Panc1 (cell line): Measurements from ENCODE around the gene DNAL4. TPM values are rescaled to one million over a fixed set of nuclear protein-coding genes. Genes with fewer than 3 reads are reported as not detected.

Experiments
- ATAC-seq: fragments of 200-7000 bp; cut with Tn5 transposase; 2 replicates; pipeline ENCODE4 v1.9.1; 2020; ENCODE audit warnings: mild to moderate bottlenecking, moderate library complexity
- BruUV-seq: library from RNA; stranded (reverse); fragments of 400-500 nt; replicated peaks from 2 replicates; lab custom pipeline; 2021; lab: Mats Ljungman, UMichigan
- CTCF ChIA-PET: fragments of 300-600 bp; sonication (Branson Sonifier 250); formaldehyde crosslinking; loops from one replicate; lab custom pipeline; 2022; ENCODE audit warnings: antibody characterized with exemption; lab: Charles Lee
- POLR2A ChIA-PET: fragments of 300-600 bp; sonication (Branson Sonifier 250); formaldehyde crosslinking; loops from one replicate; lab custom pipeline; 2022; ENCODE audit warnings: antibody characterized with exemption; lab: Charles Lee
- DNase-seq: peaks from one replicate; pipeline ENCODE4 v3.0.0-alpha.2; 2010; ENCODE audit warnings: low read depth, low spot score
- H3K27ac ChIP-seq: 2 replicates; pipeline ENCODE4 v1.5.1; 2011; ENCODE audit warnings: mild to moderate bottlenecking, low read length, inconsistent platforms
- H3K27me3 ChIP-seq: fragments of 200-500 bp; sonication (Bioruptor generic); 2 replicates; pipeline ENCODE4 v1.6.0; 2014; ENCODE audit warnings: low read length, inconsistent platforms; ENCODE audit not compliant: control insufficient read depth, insufficient read depth
- H3K36me3 ChIP-seq: fragments of 200-500 bp; sonication (Bioruptor generic); 2 replicates; pipeline ENCODE4 v1.5.1; 2014; ENCODE audit warnings: inconsistent platforms, mild to moderate bottlenecking, low read length, moderate library complexity; ENCODE audit not compliant: control insufficient read depth, insufficient read depth
- H3K4me1 ChIP-seq: 2 replicates; pipeline ENCODE4 v1.5.1; 2011; ENCODE audit warnings: inconsistent platforms, mild to moderate bottlenecking, low read length, moderate library complexity; ENCODE audit not compliant: control insufficient read depth, insufficient read depth
- H3K4me3 ChIP-seq, 2 experiments: 2 replicates each; pipeline ENCODE4 v1.5.1; 2011 to 2012; ENCODE audit warnings: low read depth in 2 of 2, low read length in 2 of 2, mild to moderate bottlenecking in 2 of 2, inconsistent platforms in 1 of 2, moderate library complexity in 1 of 2
- H3K9me3 ChIP-seq: fragments of 200-500 bp; sonication (Bioruptor generic); 2 replicates; pipeline ENCODE4 v1.5.1; 2014; ENCODE audit warnings: low read depth, mild to moderate bottlenecking, inconsistent platforms, low read length, moderate library complexity; ENCODE audit not compliant: control insufficient read depth, insufficient read depth
- POLR2AphosphoS5 ChIP-seq: IDR thresholded peaks from 2 replicates; pipeline ENCODE4 v1.6.1; 2012; ENCODE audit warnings: mild to moderate bottlenecking, low read depth, low read length, moderate library complexity
- SIN3A ChIP-seq: IDR thresholded peaks from 2 replicates; pipeline ENCODE4 v1.6.1; 2012; ENCODE audit warnings: low read depth, mild to moderate bottlenecking, low read length, moderate library complexity, borderline replicate concordance; ENCODE audit not compliant: insufficient read depth
- TCF7L2 ChIP-seq: IDR thresholded peaks from 2 replicates; pipeline ENCODE4 v1.6.1; 2011; ENCODE audit warnings: mild to moderate bottlenecking, low read depth, low read length, inconsistent platforms
- in situ Hi-C: cut with HindIII; loops from 2 replicates; pipeline ENCODE4 v1.10.0; 2016; ENCODE audit warnings: low sequenced_read_pairs, low pct_unique_long_range_greater_than_20kb
- intact Hi-C: fragments of 100-400 bp; cut with micrococcal nuclease; formaldehyde crosslinking; loops from one replicate; pipeline ENCODE4 v1.10.0; 2022; ENCODE audit not compliant: unreplicated experiment
- total RNA-seq: library from RNA; stranded (reverse); gene quantifications from one replicate; pipeline ENCODE4 v1.2.1, GENCODE V29; 2021; ENCODE audit not compliant: unreplicated experiment
- TF ChIP-seq, protein P1 (sequence below), 2 experiments: IDR thresholded peaks; 2 replicates each; pipeline ENCODE4 v1.6.1; 2011 to 2012; ENCODE audit warnings: low read depth in 2 of 2, control low read depth in 1 of 2, low read length in 1 of 2, mild to moderate bottlenecking in 1 of 2, moderate library complexity in 1 of 2; ENCODE audit not compliant: insufficient read depth in 1 of 2
- TF ChIP-seq, protein P2 (sequence below): fragments of 450-650 bp; IDR thresholded peaks from 2 replicates; pipeline ENCODE4 v1.5.1; 2017; ENCODE audit warnings: mild to moderate bottlenecking

The DNAL4 gene
- total RNA-seq, 1 experiment from 2014 or later: 10.5 TPM

DNA sequence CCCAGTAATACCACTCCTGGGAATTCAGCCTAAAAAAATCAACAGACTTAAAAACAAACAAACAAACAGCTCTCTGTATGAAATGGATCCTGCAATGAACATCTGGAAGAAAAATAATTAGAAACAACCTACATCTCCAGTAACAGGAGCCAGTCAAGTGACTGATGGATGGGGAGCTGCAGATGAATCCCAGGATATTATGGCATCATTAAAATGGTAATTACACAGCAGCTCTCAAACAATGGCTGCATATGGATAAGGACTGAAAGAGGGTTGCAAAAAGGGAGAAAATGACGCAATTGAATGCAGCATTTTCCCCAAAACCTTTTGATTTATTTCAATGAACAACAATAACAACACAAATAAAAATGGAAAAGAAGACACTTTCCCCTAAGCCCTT is 45.7 kb upstream of the DNAL4 start:
- in situ Hi-C loops (no loop called here), intact Hi-C loops (no loop called here)
- Histone ChIP-seq H3K9me3 (no peaks in the 10 kb centered on the region), H3K4me1 (peaks cover 21% of the 10 kb centered on the region), H3K27ac (no peak overlapping the region), H3K36me3 (no peaks in the 10 kb centered on the region), H3K27me3 (no peaks in the 10 kb centered on the region), H3K4me3 (no peak overlapping the region)
- BruUV-seq: no TSS peak
- no peak for DNase-seq
- POLR2A ChIA-PET: interaction anchor here (0.7 kb wide), 1 partner anchor 15 kb away, joined by 4 read pairs; no protein-coding TSS in a partner anchor
- no peak for ATAC-seq
- no peak for TF ChIP-seq POLR2AphosphoS5
- TF ChIP-seq TCF7L2: no peak
- TF ChIP-seq SIN3A: no peak
- TF ChIP-seq, protein P1, sequence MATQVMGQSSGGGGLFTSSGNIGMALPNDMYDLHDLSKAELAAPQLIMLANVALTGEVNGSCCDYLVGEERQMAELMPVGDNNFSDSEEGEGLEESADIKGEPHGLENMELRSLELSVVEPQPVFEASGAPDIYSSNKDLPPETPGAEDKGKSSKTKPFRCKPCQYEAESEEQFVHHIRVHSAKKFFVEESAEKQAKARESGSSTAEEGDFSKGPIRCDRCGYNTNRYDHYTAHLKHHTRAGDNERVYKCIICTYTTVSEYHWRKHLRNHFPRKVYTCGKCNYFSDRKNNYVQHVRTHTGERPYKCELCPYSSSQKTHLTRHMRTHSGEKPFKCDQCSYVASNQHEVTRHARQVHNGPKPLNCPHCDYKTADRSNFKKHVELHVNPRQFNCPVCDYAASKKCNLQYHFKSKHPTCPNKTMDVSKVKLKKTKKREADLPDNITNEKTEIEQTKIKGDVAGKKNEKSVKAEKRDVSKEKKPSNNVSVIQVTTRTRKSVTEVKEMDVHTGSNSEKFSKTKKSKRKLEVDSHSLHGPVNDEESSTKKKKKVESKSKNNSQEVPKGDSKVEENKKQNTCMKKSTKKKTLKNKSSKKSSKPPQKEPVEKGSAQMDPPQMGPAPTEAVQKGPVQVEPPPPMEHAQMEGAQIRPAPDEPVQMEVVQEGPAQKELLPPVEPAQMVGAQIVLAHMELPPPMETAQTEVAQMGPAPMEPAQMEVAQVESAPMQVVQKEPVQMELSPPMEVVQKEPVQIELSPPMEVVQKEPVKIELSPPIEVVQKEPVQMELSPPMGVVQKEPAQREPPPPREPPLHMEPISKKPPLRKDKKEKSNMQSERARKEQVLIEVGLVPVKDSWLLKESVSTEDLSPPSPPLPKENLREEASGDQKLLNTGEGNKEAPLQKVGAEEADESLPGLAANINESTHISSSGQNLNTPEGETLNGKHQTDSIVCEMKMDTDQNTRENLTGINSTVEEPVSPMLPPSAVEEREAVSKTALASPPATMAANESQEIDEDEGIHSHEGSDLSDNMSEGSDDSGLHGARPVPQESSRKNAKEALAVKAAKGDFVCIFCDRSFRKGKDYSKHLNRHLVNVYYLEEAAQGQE (IDR thresholded peaks at IDR 0.05; ENCODE audit: insufficient read depth in 1 of 2, low read depth in 2 of 2, low read length in 1 of 2): no peak
- TF ChIP-seq, protein P2, sequence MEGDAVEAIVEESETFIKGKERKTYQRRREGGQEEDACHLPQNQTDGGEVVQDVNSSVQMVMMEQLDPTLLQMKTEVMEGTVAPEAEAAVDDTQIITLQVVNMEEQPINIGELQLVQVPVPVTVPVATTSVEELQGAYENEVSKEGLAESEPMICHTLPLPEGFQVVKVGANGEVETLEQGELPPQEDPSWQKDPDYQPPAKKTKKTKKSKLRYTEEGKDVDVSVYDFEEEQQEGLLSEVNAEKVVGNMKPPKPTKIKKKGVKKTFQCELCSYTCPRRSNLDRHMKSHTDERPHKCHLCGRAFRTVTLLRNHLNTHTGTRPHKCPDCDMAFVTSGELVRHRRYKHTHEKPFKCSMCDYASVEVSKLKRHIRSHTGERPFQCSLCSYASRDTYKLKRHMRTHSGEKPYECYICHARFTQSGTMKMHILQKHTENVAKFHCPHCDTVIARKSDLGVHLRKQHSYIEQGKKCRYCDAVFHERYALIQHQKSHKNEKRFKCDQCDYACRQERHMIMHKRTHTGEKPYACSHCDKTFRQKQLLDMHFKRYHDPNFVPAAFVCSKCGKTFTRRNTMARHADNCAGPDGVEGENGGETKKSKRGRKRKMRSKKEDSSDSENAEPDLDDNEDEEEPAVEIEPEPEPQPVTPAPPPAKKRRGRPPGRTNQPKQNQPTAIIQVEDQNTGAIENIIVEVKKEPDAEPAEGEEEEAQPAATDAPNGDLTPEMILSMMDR: no peak
- CTCF ChIA-PET: no interaction called here

DNA sequence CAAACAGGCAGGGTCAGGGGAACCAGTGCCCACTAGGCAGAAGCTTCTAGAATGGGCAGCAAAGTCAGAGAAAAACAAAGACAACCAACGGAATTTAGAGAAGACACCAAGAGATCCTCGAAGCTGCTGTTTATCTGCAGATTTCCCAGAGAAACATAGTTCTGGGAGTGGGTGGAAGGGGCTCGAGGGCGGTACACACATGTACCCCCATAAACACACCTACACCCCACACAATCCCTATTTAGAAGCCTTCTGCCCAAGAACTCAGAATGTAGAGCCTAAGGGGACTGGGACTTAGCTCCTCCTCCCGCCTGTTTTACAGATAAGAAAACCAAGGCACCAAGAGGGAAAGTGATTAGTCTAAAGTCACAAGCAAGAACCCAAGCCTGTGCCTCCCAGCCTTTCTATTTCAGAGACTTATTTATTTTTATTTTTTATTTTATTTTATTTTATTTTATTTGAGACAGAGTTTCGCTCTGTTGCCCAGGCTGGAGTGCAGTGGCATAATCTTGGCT is 43.5 kb upstream of the DNAL4 start:
- Histone ChIP-seq H3K4me1 (peaks cover 19% of the 10 kb centered on the region), H3K27ac (no peak overlapping the region), H3K4me3 (no peak overlapping the region), H3K36me3 (no peaks in the 10 kb centered on the region), H3K27me3 (no peaks in the 10 kb centered on the region), H3K9me3 (no peaks in the 10 kb centered on the region)
- POLR2A ChIA-PET: no interaction called here
- BruUV-seq: no TSS peak
- in situ Hi-C loops (no loop called here), intact Hi-C loops (no loop called here)
- ATAC-seq (no peak), DNase-seq (no peak)
- TF ChIP-seq SIN3A: no peak
- TF ChIP-seq, protein P2: no peak
- no peak for TF ChIP-seq POLR2AphosphoS5
- TF ChIP-seq, protein P1 (IDR thresholded peaks at IDR 0.05; ENCODE audit: insufficient read depth in 1 of 2, low read depth in 2 of 2, low read length in 1 of 2): no peak
- TF ChIP-seq TCF7L2: no peak
- CTCF ChIA-PET: no interaction called here
